Measurements from ENCODE around the gene RERE. TPM values are rescaled to one million over a fixed set of nuclear protein-coding genes. Genes with fewer than 3 reads are reported as not detected.

Gene RERE
- total and polyA plus RNA-seq, 2 experiments from 2014 or later, result 148 to 170 TPM

DNA sequence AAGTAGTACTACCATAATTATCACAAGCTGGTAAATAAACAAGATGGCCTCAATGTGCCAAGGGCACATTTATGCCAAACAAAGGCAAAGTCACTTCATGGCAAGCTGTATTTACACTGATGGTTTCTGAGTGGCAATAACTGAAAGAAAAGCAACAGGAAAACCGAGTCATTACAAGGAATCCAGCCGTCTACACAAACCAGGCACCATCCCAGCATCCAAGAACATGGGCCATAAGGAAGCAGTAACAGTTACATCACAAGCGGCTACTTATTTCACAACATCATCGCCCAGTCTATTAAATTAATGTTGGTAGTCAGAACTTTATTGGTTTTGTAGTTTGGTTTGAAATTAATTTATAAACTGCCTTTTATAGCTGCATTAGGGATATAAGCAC, 214.2 kb downstream of the RERE start:
- H3K36me3 ChIP-seq (ENCODE audit: insufficient read depth), result no peaks in the 10 kb centered on the region
- no peak overlapping the region for H2AFZ ChIP-seq
- H3K4me3 ChIP-seq, result no peak overlapping the region
- H3K4me2 ChIP-seq, result no peak overlapping the region
- H3K9me2 ChIP-seq (ENCODE audit: insufficient read depth), result no peaks in the 10 kb centered on the region
- H4K20me1 ChIP-seq (replicated peaks; ENCODE audit: insufficient read depth), result peaks cover 23% of the 10 kb centered on the region
- peaks cover 7% of the 10 kb centered on the region for H3K36me3 Mint-ChIP-seq (ENCODE audit: low read depth)
- peaks cover 25% of the 10 kb centered on the region for H3K4me1 ChIP-seq (ENCODE audit: insufficient read depth)
- no peak overlapping the region for H3K4me3 Mint-ChIP-seq
- H3K27me3 ChIP-seq (ENCODE audit: insufficient read depth), result no peaks in the 10 kb centered on the region
- peaks cover 91% of the 10 kb centered on the region for H3K79me2 ChIP-seq (replicated peaks; ENCODE audit: insufficient read depth)
- no peak overlapping the region for H3K27ac ChIP-seq (ENCODE audit: low read depth)
- no peak for TF ChIP-seq POLR2AphosphoS5 (IDR thresholded peaks at IDR 0.05; ENCODE audit: low read depth)
- TF ChIP-seq ZNF331 (CRISPR knock-in tag; IDR thresholded peaks at IDR 0.05; ENCODE audit: low read depth), result no peak
- TF ChIP-seq, protein P1, sequence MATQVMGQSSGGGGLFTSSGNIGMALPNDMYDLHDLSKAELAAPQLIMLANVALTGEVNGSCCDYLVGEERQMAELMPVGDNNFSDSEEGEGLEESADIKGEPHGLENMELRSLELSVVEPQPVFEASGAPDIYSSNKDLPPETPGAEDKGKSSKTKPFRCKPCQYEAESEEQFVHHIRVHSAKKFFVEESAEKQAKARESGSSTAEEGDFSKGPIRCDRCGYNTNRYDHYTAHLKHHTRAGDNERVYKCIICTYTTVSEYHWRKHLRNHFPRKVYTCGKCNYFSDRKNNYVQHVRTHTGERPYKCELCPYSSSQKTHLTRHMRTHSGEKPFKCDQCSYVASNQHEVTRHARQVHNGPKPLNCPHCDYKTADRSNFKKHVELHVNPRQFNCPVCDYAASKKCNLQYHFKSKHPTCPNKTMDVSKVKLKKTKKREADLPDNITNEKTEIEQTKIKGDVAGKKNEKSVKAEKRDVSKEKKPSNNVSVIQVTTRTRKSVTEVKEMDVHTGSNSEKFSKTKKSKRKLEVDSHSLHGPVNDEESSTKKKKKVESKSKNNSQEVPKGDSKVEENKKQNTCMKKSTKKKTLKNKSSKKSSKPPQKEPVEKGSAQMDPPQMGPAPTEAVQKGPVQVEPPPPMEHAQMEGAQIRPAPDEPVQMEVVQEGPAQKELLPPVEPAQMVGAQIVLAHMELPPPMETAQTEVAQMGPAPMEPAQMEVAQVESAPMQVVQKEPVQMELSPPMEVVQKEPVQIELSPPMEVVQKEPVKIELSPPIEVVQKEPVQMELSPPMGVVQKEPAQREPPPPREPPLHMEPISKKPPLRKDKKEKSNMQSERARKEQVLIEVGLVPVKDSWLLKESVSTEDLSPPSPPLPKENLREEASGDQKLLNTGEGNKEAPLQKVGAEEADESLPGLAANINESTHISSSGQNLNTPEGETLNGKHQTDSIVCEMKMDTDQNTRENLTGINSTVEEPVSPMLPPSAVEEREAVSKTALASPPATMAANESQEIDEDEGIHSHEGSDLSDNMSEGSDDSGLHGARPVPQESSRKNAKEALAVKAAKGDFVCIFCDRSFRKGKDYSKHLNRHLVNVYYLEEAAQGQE (IDR thresholded peaks at IDR 0.05; ENCODE audit: unreplicated experiment), result no peak
- TF ChIP-seq, protein P2, sequence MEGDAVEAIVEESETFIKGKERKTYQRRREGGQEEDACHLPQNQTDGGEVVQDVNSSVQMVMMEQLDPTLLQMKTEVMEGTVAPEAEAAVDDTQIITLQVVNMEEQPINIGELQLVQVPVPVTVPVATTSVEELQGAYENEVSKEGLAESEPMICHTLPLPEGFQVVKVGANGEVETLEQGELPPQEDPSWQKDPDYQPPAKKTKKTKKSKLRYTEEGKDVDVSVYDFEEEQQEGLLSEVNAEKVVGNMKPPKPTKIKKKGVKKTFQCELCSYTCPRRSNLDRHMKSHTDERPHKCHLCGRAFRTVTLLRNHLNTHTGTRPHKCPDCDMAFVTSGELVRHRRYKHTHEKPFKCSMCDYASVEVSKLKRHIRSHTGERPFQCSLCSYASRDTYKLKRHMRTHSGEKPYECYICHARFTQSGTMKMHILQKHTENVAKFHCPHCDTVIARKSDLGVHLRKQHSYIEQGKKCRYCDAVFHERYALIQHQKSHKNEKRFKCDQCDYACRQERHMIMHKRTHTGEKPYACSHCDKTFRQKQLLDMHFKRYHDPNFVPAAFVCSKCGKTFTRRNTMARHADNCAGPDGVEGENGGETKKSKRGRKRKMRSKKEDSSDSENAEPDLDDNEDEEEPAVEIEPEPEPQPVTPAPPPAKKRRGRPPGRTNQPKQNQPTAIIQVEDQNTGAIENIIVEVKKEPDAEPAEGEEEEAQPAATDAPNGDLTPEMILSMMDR (conservative IDR thresholded peaks at IDR 0.05; ENCODE audit: low read depth in 2 of 2), result no peak
- no peak for TF ChIP-seq ZNF114 (CRISPR knock-in tag; IDR thresholded peaks at IDR 0.05)
- TF ChIP-seq, protein P3, sequence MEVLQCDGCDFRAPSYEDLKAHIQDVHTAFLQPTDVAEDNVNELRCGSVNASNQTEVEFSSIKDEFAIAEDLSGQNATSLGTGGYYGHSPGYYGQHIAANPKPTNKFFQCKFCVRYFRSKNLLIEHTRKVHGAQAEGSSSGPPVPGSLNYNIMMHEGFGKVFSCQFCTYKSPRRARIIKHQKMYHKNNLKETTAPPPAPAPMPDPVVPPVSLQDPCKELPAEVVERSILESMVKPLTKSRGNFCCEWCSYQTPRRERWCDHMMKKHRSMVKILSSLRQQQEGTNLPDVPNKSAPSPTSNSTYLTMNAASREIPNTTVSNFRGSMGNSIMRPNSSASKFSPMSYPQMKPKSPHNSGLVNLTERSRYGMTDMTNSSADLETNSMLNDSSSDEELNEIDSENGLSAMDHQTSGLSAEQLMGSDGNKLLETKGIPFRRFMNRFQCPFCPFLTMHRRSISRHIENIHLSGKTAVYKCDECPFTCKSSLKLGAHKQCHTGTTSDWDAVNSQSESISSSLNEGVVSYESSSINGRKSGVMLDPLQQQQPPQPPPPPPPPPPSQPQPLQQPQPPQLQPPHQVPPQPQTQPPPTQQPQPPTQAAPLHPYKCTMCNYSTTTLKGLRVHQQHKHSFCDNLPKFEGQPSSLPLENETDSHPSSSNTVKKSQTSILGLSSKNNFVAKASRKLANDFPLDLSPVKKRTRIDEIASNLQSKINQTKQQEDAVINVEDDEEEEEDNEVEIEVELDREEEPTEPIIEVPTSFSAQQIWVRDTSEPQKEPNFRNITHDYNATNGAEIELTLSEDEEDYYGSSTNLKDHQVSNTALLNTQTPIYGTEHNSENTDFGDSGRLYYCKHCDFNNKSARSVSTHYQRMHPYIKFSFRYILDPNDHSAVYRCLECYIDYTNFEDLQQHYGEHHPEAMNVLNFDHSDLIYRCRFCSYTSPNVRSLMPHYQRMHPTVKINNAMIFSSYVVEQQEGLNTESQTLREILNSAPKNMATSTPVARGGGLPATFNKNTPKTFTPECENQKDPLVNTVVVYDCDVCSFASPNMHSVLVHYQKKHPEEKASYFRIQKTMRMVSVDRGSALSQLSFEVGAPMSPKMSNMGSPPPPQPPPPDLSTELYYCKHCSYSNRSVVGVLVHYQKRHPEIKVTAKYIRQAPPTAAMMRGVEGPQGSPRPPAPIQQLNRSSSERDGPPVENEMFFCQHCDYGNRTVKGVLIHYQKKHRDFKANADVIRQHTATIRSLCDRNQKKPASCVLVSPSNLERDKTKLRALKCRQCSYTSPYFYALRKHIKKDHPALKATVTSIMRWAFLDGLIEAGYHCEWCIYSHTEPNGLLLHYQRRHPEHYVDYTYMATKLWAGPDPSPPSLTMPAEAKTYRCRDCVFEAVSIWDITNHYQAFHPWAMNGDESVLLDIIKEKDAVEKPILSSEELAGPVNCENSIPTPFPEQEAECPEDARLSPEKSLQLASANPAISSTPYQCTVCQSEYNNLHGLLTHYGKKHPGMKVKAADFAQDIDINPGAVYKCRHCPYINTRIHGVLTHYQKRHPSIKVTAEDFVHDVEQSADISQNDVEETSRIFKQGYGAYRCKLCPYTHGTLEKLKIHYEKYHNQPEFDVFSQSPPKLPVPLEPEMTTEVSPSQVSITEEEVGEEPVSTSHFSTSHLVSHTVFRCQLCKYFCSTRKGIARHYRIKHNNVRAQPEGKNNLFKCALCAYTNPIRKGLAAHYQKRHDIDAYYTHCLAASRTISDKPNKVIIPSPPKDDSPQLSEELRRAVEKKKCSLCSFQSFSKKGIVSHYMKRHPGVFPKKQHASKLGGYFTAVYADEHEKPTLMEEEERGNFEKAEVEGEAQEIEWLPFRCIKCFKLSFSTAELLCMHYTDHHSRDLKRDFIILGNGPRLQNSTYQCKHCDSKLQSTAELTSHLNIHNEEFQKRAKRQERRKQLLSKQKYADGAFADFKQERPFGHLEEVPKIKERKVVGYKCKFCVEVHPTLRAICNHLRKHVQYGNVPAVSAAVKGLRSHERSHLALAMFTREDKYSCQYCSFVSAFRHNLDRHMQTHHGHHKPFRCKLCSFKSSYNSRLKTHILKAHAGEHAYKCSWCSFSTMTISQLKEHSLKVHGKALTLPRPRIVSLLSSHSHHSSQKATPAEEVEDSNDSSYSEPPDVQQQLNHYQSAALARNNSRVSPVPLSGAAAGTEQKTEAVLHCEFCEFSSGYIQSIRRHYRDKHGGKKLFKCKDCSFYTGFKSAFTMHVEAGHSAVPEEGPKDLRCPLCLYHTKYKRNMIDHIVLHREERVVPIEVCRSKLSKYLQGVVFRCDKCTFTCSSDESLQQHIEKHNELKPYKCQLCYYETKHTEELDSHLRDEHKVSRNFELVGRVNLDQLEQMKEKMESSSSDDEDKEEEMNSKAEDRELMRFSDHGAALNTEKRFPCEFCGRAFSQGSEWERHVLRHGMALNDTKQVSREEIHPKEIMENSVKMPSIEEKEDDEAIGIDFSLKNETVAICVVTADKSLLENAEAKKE (CRISPR knock-in tag; IDR thresholded peaks at IDR 0.05), result no peak
- TF ChIP-seq CREB1 (CRISPR knock-in tag; IDR thresholded peaks at IDR 0.05; ENCODE audit: low read depth), result no peak
- no peak for TF ChIP-seq EZH2 (IDR thresholded peaks at IDR 0.05; ENCODE audit: low read depth, unreplicated experiment)
- TF ChIP-seq NANOG (IDR thresholded peaks at IDR 0.05; ENCODE audit: borderline replicate concordance), result no peak
- TF ChIP-seq, protein P4, sequence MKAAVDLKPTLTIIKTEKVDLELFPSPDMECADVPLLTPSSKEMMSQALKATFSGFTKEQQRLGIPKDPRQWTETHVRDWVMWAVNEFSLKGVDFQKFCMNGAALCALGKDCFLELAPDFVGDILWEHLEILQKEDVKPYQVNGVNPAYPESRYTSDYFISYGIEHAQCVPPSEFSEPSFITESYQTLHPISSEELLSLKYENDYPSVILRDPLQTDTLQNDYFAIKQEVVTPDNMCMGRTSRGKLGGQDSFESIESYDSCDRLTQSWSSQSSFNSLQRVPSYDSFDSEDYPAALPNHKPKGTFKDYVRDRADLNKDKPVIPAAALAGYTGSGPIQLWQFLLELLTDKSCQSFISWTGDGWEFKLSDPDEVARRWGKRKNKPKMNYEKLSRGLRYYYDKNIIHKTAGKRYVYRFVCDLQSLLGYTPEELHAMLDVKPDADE (IDR thresholded peaks at IDR 0.05), result no peak
- no peak for TF ChIP-seq STAT1 (IDR thresholded peaks at IDR 0.05; ENCODE audit: unreplicated experiment)
- no peak for TF ChIP-seq JUNB (IDR thresholded peaks at IDR 0.05; ENCODE audit: unreplicated experiment)
- no peak for TF ChIP-seq EZH2phosphoT487 (IDR thresholded peaks at IDR 0.05; ENCODE audit: unreplicated experiment)
- peaks cover 48% of the 10 kb centered on the region for H3K4me1 Mint-ChIP-seq
- 0 out of 2 replicates have a peak overlapping the region, but pooled peaks have one; percentile 35 for H3K27ac Mint-ChIP-seq
- ATAC-seq (no peak), DNase-seq (ENCODE audit: low spot score) (no peak)
- no peaks in the 10 kb centered on the region; the same call in 2 of the 3 replicates for H3K9me3 Mint-ChIP-seq
- no peaks in the 10 kb centered on the region for H3F3A ChIP-seq (replicated peaks; ENCODE audit: low read depth)
- H3K27me3 Mint-ChIP-seq (ENCODE audit: insufficient read depth, low read depth, poor library complexity), result peaks cover 10% of the 10 kb centered on the region
